ENCODE results near the gene TEX22.

DNA sequence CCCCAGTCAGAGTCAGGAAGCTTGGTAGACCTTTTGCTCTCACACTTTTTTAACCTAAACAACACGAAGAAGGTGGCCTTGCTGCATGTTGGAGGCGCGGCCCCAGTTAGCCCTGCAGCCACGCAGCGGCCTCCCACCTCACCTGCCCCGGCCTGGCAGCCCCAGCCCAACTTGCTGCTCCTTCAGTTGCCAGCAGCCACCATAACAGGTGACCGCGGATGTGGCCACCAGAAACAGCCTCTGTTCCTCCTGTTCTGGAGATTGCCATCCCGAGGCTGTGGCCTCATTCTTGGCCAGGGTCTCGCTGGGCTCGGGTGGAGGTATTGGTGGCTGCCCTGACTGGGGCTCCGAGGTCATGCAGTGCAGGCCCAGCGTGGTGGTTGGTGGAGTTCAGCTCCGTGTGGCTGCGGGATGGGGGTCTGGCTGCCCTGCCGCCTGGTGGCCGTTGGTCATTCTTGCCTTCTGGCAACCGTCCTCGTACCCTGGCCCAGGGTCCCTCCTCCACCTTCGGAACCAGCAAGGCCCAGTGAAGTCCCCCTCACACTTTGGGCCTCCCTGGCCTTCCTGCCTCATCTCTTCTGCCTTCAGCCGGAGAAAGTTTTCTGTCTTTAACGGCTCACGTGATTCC, 20.7 kb upstream of the TEX22 start:
- no peak for TF ChIP-seq POLR2A (IDR thresholded peaks at IDR 0.05)
- TF ChIP-seq, protein P1, sequence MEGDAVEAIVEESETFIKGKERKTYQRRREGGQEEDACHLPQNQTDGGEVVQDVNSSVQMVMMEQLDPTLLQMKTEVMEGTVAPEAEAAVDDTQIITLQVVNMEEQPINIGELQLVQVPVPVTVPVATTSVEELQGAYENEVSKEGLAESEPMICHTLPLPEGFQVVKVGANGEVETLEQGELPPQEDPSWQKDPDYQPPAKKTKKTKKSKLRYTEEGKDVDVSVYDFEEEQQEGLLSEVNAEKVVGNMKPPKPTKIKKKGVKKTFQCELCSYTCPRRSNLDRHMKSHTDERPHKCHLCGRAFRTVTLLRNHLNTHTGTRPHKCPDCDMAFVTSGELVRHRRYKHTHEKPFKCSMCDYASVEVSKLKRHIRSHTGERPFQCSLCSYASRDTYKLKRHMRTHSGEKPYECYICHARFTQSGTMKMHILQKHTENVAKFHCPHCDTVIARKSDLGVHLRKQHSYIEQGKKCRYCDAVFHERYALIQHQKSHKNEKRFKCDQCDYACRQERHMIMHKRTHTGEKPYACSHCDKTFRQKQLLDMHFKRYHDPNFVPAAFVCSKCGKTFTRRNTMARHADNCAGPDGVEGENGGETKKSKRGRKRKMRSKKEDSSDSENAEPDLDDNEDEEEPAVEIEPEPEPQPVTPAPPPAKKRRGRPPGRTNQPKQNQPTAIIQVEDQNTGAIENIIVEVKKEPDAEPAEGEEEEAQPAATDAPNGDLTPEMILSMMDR (IDR thresholded peaks at IDR 0.05): no peak

All from body of pancreas (tissue), 4 donors.